Anterior cingulate cortex (tissue), 58 donors: ENCODE data around the gene OR9A2.
A peak's percentile ranks its signal among the peaks of the same experiment; 100 is the strongest.

Experiments
- DNase-seq, 58 donors: peaks; one replicate each; lab custom pipeline; 2025; lab: John Stamatoyannopoulos, UW

Gene OR9A2, protein sequence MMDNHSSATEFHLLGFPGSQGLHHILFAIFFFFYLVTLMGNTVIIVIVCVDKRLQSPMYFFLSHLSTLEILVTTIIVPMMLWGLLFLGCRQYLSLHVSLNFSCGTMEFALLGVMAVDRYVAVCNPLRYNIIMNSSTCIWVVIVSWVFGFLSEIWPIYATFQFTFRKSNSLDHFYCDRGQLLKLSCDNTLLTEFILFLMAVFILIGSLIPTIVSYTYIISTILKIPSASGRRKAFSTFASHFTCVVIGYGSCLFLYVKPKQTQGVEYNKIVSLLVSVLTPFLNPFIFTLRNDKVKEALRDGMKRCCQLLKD

DNA sequence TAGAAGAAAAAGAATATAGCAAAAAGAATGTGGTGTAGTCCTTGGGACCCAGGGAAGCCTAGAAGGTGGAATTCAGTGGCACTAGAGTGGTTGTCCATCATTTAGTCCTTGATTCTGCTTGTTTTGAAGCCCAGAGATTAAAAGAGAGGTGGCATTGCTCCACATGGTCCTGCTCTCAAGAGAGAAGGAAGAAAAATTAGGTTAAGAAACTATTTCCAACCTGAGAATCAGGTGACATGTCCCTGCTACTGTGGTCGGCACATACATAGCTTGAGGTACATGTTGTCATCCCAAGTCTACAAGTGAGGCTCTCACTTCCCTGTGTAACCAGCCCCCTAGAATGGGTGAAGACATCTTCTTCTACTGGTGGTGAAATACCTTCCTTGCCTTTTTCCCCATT lies at the start of gene OR9A2:
TSS of gene OR9A2 (minus strand) at position 101 of the 400 bp plus-strand sequence. CDS start at position 101, 0 bp downstream.
- DNase-seq: no peak

DNA sequence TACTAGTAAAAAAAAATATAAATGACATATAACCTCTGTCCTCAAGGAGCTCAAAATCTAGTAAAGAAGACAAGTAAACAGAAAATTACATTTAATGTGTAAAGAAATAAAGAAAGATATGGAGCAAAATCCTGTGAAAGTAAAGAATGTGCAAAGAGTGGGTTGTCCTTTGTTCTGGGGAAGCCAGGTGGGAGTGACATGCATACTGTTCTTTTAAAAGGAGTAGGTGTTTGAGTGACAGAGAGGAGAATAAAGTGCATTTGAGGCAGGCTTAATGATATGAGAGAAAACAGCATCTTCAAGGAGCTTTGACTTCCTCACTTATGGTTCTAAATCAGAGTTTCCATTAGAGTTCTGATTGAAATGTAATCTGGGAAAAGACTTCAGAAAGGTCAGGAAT lies 47.2 kb upstream of the OR9A2 start:
- no peak for DNase-seq

DNA sequence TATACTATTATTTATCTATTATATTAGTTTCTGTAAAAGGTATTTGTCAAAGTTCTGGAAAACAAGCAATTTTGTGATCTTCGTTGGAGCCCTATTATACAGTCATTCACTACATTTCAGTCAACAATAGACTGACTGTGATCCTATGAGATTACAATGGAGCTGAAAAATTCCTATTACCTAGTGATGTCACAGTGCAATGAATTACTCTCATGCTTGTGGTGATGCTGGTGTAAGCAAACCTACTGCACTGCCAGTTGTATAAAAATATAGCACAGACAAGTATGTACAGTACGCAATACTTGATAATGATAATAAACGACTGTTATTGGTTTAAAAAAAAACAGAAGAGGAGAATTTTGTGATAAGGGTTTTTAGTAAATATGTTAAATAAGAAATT lies 46.6 kb upstream of the OR9A2 start:
- no peak for DNase-seq

DNA sequence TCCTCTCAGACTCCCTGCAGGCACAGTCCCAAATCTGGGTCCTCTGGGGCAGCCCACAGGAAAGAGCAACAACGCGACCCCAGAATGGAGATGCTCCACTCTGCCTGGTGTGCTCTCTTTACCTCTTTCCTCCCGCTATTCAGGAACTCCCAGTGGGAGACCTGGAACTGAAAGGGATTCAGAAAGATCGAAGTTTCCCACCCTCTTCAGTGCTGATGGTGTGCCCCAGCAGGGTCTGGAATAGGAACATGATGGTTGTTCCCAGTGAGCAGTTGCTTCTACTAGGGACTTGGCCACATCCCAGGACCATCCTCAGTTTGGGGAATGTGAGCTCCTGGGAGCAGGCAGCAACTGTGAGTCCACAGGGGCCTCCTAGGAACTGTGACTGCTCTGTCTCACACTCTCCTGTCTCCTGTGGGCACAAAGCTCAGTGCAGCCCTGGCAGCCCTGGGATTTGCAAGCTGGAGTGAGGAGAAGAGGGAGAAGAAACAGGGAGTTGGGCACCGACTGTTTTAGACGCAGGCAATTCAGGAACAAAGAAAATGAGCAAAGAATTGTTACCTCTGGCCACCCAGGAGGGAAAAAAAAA lies 43.1 kb upstream of the OR9A2 start:
- DNase-seq: no peak

DNA sequence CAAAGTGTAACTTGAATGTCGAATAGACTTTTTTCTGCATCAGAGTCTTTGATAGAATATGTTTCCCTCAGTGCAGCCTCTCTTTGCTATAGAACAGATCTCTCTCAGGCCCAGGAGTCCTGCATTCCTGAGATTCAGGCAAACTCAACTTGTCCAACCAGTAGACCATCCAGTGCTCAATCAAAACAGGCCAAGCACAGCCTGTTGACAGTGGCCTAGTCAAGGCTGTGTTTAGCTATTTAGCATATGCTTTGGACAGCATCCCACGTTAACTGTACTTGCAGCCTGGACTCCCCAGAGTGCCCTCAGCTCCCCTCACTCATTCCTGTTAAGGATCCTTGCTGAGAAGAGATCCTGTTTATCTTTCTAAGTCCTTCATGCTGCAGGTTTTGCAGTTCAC lies 41.5 kb upstream of the OR9A2 start:
- DNase-seq: no peak

DNA sequence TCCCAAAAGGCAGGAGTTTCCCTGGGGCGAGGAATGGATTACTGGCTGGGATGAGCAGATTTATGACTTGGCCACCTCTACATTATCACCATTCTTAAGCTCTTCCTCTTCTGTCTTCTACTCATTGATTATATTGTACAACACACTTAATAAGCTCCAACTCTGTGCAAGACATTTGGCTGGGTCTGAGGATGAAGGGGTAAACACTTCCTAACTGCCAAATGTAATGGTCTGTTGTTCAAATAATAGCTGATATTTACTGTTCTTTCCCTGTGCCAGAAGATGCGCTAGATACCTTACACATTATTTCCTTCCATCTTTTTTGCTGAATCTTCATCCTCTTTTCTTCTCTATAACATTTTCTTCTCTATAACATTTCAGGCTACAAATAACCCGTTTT lies 36.8 kb upstream of the OR9A2 start:
- DNase-seq: no peak

DNA sequence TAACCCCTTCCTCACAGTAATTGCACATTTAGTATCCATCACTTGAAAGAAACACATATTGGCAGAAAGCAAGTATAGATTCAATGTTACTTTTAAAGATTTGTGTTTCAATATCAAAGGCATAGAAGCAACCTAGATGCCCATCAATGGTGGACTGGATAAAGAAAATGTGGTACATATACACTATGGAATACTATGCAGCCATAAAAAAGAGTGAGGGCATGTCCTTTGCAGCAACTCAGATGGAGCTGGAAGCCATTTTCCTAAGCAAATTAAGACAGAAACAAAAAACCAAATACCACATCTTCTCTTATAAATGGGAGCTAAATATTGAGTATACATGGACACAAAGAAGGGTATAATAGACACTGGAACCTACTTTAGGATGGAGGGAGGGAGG lies 28.8 kb upstream of the OR9A2 start:
- DNase-seq: no peak

DNA sequence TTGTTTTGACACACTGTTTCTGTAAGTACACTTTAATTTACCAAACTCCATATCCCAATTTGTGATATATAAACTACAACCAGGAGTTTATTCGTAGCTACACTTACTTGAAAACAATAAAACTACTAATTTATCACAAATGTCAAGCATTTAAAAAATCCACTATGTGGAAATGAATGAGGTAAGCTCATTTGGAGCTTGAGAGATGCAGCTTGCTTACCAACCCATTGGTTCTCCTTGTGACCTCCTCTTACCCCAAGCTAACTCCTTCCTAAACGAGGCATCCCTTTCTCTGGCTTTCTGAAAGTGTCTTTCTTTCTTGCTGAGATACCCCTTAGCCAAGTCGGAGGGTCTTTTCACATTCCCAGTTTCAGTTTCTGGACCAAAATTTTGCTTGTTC lies 27.7 kb upstream of the OR9A2 start:
- DNase-seq: no peak

DNA sequence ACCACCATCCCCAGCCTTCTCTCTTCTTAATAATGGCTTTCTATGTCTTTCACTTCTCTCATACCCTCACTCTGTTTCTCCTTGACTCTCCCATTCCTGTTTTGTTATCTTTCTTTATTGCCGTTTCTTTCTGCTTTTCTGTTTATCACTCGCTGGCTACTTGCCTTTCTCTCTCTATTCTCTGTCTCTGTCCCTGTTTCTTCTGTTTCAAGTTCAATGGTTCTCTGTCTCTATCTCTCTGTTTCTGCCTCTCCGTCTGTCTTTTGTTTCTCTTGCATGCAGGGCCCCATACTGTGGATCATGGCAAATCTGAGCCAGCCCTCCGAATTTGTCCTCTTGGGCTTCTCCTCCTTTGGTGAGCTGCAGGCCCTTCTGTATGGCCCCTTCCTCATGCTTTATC lies 25.1 kb upstream of the OR9A2 start, which contains the start of gene OR6V1:
TSS of gene OR6V1 (plus strand) at position 301 of the 400 bp plus-strand sequence. CDS start at position 301, 0 bp downstream.
- DNase-seq: no peak

DNA sequence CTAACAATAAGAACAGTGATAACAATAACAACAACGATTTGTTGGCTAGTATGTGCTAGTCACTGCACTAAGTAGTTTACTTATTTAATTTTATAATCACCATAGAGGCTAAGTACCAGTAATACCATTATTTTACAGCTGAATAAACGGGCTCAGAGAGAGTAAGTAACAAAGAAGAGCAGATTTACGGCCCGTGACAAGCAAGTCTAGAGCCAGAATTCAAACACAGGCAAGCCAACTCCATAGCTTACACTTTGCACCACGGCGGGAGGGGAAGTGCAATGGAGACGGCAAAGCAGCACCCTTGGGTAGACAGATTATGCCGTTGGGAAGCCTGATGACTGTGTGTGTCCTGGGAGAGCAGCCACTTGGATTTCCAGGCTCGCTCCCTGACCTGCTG lies 24.0 kb upstream of the OR9A2 start:
- DNase-seq: no peak

DNA sequence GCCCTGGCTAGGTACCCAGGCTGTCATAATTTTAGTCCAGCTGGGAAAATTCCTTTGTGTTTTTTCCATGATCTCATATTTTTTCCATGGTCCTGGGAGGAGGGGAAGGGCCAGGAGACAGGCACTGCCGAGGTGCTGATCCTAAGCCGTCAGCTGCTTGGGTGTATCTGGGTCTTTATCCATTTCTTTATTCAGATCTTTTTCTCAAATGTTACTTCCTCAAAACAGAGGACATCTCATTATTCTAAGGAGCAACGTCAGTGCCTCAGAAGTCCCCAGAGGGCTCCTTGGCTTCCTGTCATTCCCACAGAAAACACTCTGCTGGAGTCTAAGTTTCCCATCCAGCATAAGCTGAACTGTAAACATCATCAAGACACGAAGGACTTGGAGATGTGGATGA lies 22.4 kb upstream of the OR9A2 start:
- DNase-seq: no peak

DNA sequence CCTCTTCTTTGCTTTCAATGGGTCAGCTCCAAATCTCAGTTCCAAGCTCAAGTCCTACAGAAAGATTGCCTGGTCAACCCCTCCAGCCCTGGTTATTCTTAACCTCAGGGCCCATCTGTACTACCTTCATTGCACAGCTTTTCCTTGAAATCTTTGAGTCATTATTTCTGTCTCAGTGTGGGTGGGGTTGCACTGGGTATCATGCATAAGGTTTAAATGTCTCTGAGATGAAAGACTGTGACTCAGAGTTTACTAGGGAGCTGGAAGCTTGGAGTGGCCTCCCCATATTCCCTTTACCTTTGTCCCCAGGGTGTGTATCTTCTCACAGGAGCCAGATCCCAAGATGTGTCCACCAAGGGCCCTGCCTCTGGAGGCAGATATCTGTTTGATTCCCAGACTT lies 21.9 kb upstream of the OR9A2 start:
- no peak for DNase-seq

DNA sequence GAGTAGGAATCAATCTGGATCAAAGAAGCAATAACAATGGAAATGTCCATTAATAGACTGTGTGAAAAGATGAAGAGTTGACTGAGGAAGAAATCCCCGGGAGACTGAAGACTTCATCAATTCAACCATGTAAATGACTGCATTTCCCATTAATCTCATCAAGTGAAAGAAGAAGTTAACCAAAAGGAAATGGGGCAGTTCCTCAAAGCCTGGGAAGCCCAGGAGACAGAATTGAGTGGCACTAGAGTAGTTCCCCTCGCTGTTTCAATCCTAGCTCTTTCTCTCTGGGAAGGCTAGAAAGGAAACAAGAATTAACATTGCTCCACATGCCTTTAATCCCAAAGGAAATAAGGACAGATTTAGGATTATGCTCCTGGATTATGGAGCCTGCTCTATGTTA lies 20.4 kb upstream of the OR9A2 start:
- DNase-seq: no peak

DNA sequence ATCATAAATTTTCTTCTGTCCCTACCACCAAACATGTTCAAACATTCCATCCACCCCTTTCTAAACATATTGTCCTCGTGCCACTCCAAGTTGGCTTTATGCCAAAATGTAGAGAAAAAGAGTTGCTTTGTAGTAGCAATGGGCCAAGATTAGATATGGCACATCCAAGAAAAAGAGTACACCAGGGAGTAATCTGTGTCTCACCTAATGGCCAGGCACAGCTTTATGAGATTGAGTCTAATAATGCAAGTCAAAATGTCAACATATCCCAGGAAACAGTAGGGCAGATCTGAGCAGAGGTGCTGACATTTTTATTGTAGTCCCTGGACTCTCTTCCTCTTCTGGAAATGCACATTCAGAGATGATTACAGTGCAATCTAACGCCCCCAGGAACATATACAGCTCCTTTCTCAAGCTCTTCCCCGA lies 19.5 kb upstream of the OR9A2 start:
- DNase-seq: no peak

DNA sequence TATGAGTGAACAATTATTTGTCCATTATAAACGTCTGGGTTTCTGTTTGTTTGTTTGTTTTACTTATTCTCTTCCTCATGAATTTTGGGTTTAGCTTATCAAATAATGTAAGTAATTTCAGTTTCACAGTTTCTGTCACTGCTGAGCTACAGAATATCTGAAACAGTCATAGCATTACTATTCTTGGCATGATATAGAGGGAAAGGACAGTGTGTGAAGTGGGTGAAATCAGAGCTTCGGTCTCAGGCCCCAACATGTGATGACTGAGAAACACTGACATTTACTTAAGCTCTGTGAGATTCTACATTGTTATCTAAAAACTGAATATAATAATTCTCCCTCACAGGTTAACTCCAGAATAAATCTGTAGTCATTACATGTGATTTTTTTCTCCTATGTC lies 16.5 kb upstream of the OR9A2 start:
- DNase-seq: no peak

DNA sequence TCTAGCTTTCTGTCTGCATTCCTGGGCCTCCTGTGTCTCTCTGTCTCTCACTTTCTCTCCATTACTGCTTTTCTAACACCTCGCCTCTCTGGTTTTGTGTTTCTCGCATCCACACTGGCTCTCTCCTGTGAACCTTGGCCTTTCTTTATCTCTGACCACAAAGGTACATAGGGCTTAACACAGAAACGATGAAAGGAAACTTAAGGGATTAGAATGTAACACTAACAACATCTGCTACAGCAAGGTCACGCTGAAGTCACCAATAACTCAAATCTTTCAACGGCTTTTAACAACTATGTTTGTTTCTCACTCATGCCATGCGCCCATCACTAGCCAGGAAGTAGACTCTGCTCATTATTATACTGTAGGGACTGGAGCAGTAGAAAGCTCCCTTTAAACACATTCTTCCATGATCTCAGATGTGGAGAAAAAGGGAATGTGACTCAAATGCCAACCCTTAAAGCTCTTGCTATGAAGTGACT lies 15.9 kb upstream of the OR9A2 start:
- no peak for DNase-seq

DNA sequence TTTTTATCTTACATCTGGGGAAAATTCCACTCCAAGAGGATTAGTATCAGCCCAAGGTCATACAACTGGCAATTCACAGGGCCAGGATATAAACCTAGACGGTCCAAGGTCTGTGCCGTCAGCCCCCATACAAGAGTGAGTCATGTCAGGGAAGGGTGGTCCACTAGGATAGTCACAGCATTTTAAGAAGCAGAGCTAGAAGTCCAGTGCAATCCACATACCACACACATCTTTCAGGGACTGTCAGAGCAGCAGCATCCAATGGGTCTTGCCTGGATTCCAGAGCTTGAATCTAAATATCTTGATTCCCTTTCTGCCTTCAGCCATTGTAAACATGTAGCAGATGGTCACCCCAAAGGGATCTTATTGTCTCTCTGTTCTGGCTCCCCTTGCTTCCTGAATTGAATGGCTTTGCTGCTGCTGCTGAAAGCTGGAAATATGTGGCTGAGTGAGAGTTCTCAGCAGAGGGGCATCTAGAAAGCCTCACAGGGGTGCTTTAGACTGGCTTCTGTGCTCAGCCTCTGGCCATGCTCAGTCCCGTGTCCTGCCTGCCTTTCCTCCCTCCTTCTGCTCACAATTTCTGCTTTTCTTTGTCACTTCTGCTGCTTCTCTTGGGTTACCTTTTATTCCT lies 15.3 kb upstream of the OR9A2 start:
- no peak for DNase-seq

DNA sequence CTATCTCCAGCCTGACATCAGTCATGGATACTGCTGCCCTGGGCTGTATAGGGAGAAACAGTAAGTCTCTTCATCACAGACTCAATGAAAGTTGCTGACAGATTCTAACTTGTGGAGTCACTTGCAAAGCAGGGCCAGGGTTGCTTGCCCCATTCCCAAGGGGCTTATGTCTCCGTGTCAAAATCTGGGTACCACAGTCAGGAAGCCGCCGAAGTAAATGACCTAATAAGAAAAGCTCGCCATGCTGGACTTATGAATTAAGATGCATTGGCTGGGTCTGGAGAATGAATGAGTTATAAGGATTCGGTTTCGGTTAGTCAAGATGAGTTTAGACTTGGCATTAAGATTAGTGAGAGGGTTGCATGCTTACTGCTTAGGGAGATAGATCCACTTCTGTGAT lies 14.4 kb upstream of the OR9A2 start:
- DNase-seq: no peak

DNA sequence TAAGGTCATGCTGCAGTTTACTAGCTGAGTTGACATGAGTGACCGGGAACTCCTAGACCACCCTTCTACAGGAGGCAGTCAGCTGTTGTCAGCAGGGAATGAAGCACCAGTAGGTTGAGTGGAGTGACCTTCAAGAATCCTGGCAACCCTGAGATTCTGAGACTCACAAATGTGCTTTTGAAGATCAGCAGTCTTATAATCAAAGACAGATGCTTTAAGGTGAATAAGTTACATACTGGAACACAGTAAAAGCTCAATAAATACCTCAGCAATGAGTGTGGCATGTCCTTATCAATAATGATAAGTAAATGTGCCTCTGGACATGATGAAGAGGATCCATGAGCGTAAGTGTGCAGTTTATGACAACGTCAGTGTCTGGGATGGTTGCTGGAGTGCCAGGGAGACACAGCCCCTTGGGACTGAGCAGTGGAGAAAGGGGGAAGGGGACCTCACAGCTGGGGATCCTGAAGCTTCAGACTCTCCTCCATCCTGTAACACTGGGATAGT lies 13.3 kb upstream of the OR9A2 start:
- DNase-seq: no peak

DNA sequence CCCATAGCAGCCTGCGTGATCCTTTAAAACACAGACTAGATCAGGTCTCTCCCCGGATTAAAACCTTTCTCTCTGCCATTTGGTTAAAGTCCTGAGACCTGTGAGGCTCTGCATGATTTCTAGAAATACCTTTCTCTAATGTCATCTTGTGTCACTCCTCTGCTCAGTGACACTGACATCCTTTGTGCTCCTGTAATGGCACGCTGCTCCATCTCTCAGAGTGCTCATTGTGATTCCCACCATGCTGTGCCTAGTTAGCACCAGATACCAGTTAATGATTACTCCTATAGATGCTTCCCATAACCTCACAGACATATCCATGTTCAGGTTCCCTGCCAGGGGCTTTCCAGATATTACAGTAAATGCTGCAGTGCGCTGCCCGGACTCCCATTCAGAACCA lies 11.7 kb upstream of the OR9A2 start:
- DNase-seq: no peak

DNA sequence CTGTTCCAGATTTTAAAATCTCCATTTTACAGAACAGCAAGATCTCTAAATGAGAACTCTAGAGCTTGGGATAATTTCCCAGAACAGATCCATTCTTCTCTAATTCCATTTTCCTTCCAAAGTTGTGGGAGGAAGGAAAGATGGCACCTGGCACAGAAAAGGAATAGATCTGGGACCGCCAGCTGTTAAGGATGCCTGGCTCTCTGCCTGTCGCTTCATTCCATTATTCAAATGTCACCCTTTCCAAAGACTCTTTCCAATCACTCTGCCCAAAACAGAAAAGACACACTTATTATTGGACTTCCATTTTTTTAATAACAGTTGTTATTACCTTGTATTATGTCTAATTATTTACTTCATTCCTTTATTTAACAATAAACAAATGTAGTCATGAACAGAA lies 751 bp upstream of the OR9A2 start:
- peak in 1 of 58 donors; percentile 32 for DNase-seq

DNA sequence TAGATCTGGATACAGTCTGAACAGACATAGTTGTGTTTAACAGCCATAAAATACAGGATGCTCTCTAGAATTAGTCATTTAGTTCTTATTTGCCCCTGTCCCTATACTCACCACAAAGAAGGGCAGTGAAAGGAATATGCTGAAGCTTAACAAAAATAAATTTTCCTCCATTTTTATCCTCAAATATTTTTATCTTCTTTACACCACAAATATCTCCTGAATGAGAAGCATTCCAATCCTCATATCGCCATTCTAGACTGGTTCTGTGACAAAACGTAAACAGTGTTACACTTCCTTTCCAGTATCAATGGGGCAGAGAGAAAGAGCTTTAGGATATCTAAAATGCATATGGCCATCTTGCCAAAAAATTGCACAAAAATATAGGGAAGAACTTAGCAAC lies 1.6 kb downstream of the OR9A2 start:
- DNase-seq: no peak
